HepG2 (cell line): Measurements from ENCODE around the gene ART4. TPM values are rescaled to one million over a fixed set of nuclear protein-coding genes. Genes with fewer than 3 reads are reported as not detected.

Experiments
- ATAC-seq: fragments of 200-7000 bp; cut with Tn5 transposase; 3 replicates; pipeline ENCODE4 v1.9.1; 2020; ENCODE audit warnings: mild to moderate bottlenecking, moderate library complexity
- BruUV-seq: library from RNA; stranded (reverse); fragments of 400-500 nt; replicated peaks from 2 replicates; lab custom pipeline; 2021; lab: Mats Ljungman, UMichigan
- CTCF ChIA-PET: fragments of 300-600 bp; formaldehyde crosslinking; extraction: SDS; loops from one replicate; lab custom pipeline; 2021; ENCODE audit warnings: low total read pairs, inconsistent platforms, low intra/inter-chr PET ratio; lab: Yijun Ruan, JAX
- POLR2A ChIA-PET: fragments of 350-600 bp; sonication (Branson Sonifier 250); formaldehyde crosslinking; loops from one replicate; lab custom pipeline; 2020; ENCODE audit warnings: antibody characterized with exemption, inconsistent platforms; lab: Yijun Ruan, JAX
- DNase-seq: peaks from one replicate; pipeline ENCODE4 v3.0.0-alpha.2; 2015; ENCODE audit warnings: low spot score
- FAIRE-seq: peaks from 3 replicates; lab custom pipeline; 2011; peaks lifted over from hg19 to GRCh38; lab: Jason Lieb, UNC
- H2AFZ ChIP-seq: one replicate; pipeline ENCODE4 v1.6.1; 2011; ENCODE audit warnings: low read length, inconsistent platforms
- H3K27ac ChIP-seq: fragments of 300-600 bp; 3 replicates; pipeline ENCODE4 v1.8.0; 2011; ENCODE audit warnings: mixed run types, mild to moderate bottlenecking, mixed read lengths, low read length, inconsistent platforms; ENCODE audit not compliant: insufficient read depth; ENCODE audit errors: extremely low read length
- H3K27me3 ChIP-seq, 2 experiments: fragments of 200-600 bp in 1 of 2; 2 replicates in 1 of 2; 3 replicates in 1 of 2; pipeline versions ENCODE4 v1.6.0 to v1.8.0; 2011; ENCODE audit warnings: low read length in 2 of 2, mild to moderate bottlenecking in 2 of 2, moderate library complexity in 2 of 2, inconsistent platforms in 1 of 2; ENCODE audit not compliant: insufficient read depth in 2 of 2, control insufficient read depth in 1 of 2
- H3K36me3 ChIP-seq, 2 experiments: fragments of 200-600 bp in 1 of 2; replicated peaks in 1 of 2; 2 replicates in 1 of 2; 3 replicates in 1 of 2; pipeline versions ENCODE4 v1.5.1 to v1.8.0; 2011; ENCODE audit warnings: low read length in 2 of 2, inconsistent platforms in 1 of 2; ENCODE audit not compliant: insufficient read depth in 2 of 2, control insufficient read depth in 1 of 2
- H3K4me1 ChIP-seq: 2 replicates; pipeline ENCODE4 v1.5.1; 2012; ENCODE audit warnings: low read length, inconsistent platforms; ENCODE audit not compliant: insufficient read depth
- H3K4me2 ChIP-seq: 2 replicates; pipeline ENCODE4 v1.6.0; 2011; ENCODE audit warnings: low read depth, low read length, inconsistent platforms
- H3K4me3 ChIP-seq, 3 experiments: fragments of 200-600 bp in 1 of 3; sonication (generic), shearing (Covaris generic) in 1 of 3; replicated peaks in 1 of 3; 2 replicates each; pipeline ENCODE4 v1.5.1; 2011 to 2016; ENCODE audit warnings: low read length in 3 of 3, inconsistent platforms in 2 of 3, low read depth in 2 of 3, mild to moderate bottlenecking in 2 of 3, control low read depth in 1 of 3, mixed read lengths in 1 of 3; ENCODE audit not compliant: insufficient read depth in 1 of 3
- H3K79me2 ChIP-seq: one replicate; pipeline ENCODE4 v1.6.1; 2011; ENCODE audit warnings: low read length, inconsistent platforms; ENCODE audit not compliant: insufficient read depth
- H3K9ac ChIP-seq: 2 replicates; pipeline ENCODE4 v1.6.0; 2011; ENCODE audit warnings: mild to moderate bottlenecking, low read depth, low read length, inconsistent platforms; ENCODE audit not compliant: insufficient read depth
- H3K9me3 ChIP-seq: 2 replicates; pipeline ENCODE4 v1.5.1; 2012; ENCODE audit warnings: mild to moderate bottlenecking, low read length
- H4K20me1 ChIP-seq: 2 replicates; pipeline ENCODE4 v1.6.0; 2011; ENCODE audit warnings: inconsistent platforms, mild to moderate bottlenecking, low read length, moderate library complexity; ENCODE audit not compliant: insufficient read depth
- ASH2L ChIP-seq: fragments of 300-600, 200-600 bp; sonication (generic); IDR thresholded peaks from 2 replicates; pipeline ENCODE4 v1.7.0; 2017; ENCODE audit warnings: low read depth, mild to moderate bottlenecking, moderate library complexity, mixed read lengths, low read length; ENCODE audit not compliant: insufficient read length
- ATF1 ChIP-seq: IDR thresholded peaks from 2 replicates; pipeline ENCODE4 v1.6.1; 2016; ENCODE audit warnings: mild to moderate bottlenecking, control low read depth
- ATM ChIP-seq: fragments of 450-650 bp; IDR thresholded peaks from 2 replicates; pipeline ENCODE4 v1.7.1; 2017; ENCODE audit warnings: mild to moderate bottlenecking, borderline replicate concordance
- CREBL2 ChIP-seq: sonication (generic); formaldehyde crosslinking; IDR thresholded peaks from 2 replicates; pipeline ENCODE4 v1.8.1; 2023; ENCODE audit warnings: missing genetic modification reagents, mild to moderate bottlenecking, borderline replicate concordance
- CREM ChIP-seq, 2 experiments: sonication (generic) in 1 of 2; formaldehyde crosslinking in 1 of 2; IDR thresholded peaks; 2 replicates each; pipeline versions ENCODE4 v1.4.0 to v1.6.1; 2016 to 2020; ENCODE audit warnings: antibody characterized with exemption in 1 of 2, mild to moderate bottlenecking in 1 of 2, missing genetic modification reagents in 1 of 2
- ESRRA ChIP-seq: sonication (generic); formaldehyde crosslinking; IDR thresholded peaks from 2 replicates; pipeline ENCODE4 v1.5.1; 2020; ENCODE audit warnings: mild to moderate bottlenecking, low read depth, missing genetic modification reagents
- FOSL2 ChIP-seq: sonication (generic); formaldehyde crosslinking; IDR thresholded peaks from 2 replicates; pipeline ENCODE4 v1.4.0; 2020; ENCODE audit warnings: missing genetic modification reagents
- KDM3A ChIP-seq: IDR thresholded peaks from 2 replicates; pipeline ENCODE4 v1.6.1; 2018; ENCODE audit warnings: low read depth, missing compliant biosample characterization
- KDM6A ChIP-seq: IDR thresholded peaks from 2 replicates; pipeline ENCODE4 v1.6.1; 2016; ENCODE audit warnings: low read depth
- PHF21A ChIP-seq: sonication (generic); formaldehyde crosslinking; IDR thresholded peaks from 2 replicates; pipeline ENCODE4 v1.5.0; 2020; ENCODE audit warnings: mild to moderate bottlenecking, missing genetic modification reagents
- TAF15 ChIP-seq: fragments of 200-400 bp; formaldehyde crosslinking; IDR thresholded peaks from one replicate; pipeline ENCODE4 v1.6.1; 2018; ENCODE audit warnings: mild to moderate bottlenecking, low read depth, low read length; ENCODE audit not compliant: poor library complexity, severe bottlenecking
- U2AF2 ChIP-seq: fragments of 200-400 bp; formaldehyde crosslinking; IDR thresholded peaks from 2 replicates; pipeline ENCODE4 v1.6.1; 2017; ENCODE audit warnings: low read depth, mild to moderate bottlenecking, low read length
- ZNF430 ChIP-seq: sonication (generic); formaldehyde crosslinking; IDR thresholded peaks from 2 replicates; pipeline ENCODE4 v1.9.0; 2021; ENCODE audit warnings: mild to moderate bottlenecking, missing genetic modification reagents
- ZNF468 ChIP-seq: sonication (generic); formaldehyde crosslinking; IDR thresholded peaks from 2 replicates; pipeline ENCODE4 v1.8.0; 2022; ENCODE audit warnings: mild to moderate bottlenecking, moderate library complexity, missing genetic modification reagents
- ZNF510 ChIP-seq: sonication (generic); formaldehyde crosslinking; IDR thresholded peaks from 2 replicates; pipeline ENCODE4 v1.4.0; 2020; ENCODE audit warnings: low read depth, mild to moderate bottlenecking, missing genetic modification reagents
- ZNF816 ChIP-seq: sonication (generic); formaldehyde crosslinking; IDR thresholded peaks from 2 replicates; pipeline ENCODE4 v1.8.0; 2022; ENCODE audit warnings: missing genetic modification reagents, mild to moderate bottlenecking, borderline replicate concordance
- ZNF879 ChIP-seq: sonication (generic); formaldehyde crosslinking; IDR thresholded peaks from 2 replicates; pipeline ENCODE4 v1.8.1; 2023; ENCODE audit warnings: missing genetic modification reagents
- WGBS: methylation state at CpG from one replicate; pipeline ENCODE4 v1.1.6; 2017; ENCODE audit warnings: low lambda C conversion rate; 5-methylcytosine and 5-hydroxymethylcytosine counted together
- in situ Hi-C: cut with HindIII; loops from 2 replicates; pipeline ENCODE4 v1.10.0; 2017; ENCODE audit warnings: low pct_unique_long_range_greater_than_20kb; ENCODE audit not compliant: extremely low pct_ligation_motif_present
- intact Hi-C: fragments of 100-400 bp; cut with micrococcal nuclease; formaldehyde crosslinking; loops from one replicate; pipeline ENCODE4 v1.10.0; 2022; ENCODE audit not compliant: unreplicated experiment
- polyA plus RNA-seq, 8 experiments: library from polyadenylated mRNA; depleted of rRNA in 3 of 8; stranded (reverse) in 7 of 8; unstranded in 1 of 8; fragments of >200 nt; fragmentation: Illumina TruSeq in 4 of 8; extraction: Trizol in 4 of 8; gene quantifications; 2 replicates each; pipeline versions ENCODE4 v1.2.1 to v1.2.3, GENCODE V29; 2011 to 2016; ENCODE audit warnings: low read depth in 4 of 8, missing spikeins in 1 of 8, mixed read lengths in 1 of 8; ENCODE audit not compliant: insufficient read depth in 1 of 8
- total RNA-seq, 5 experiments: library from RNA; depleted of rRNA; stranded (reverse); fragments of >200 nt; fragmentation: Illumina TruSeq; extraction: Trizol; gene quantifications; 2 replicates each; pipeline ENCODE4 v1.2.3, GENCODE V29; 2016; ENCODE audit warnings: low read depth in 1 of 5
- TF ChIP-seq, protein P1 (sequence below): sonication (generic); formaldehyde crosslinking; IDR thresholded peaks from 2 replicates; pipeline ENCODE4 v1.5.1; 2020; ENCODE audit warnings: mild to moderate bottlenecking, missing genetic modification reagents, borderline replicate concordance
- TF ChIP-seq, protein P2 (sequence below): sonication (generic); formaldehyde crosslinking; IDR thresholded peaks from 2 replicates; pipeline ENCODE4 v1.4.0; 2020; ENCODE audit warnings: missing genetic modification reagents

ART4 gene
- total and polyA plus RNA-seq, 2 of the 13 experiments (the other 11 are each of a cell fraction or from before 2014, with no cell fraction given), result 17.6 to 20.3 TPM

DNA sequence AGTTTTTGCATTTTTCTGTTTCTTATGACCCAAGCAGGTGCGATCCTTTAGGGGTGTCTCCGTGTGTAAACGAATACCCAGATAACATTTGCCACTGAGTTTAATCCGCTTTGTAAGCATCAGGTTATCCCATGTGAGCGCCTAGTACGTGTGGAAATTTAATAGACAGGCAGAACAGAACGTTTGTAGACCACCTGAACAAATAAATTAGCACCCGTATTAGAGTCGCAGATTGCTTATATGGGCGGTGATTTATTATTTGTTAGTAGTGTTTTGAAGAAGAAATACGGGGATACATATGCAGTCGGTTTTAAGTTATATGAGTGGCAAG lies 39.5 kb downstream of the ART4 start:
- peaks cover 39% of the 10 kb centered on the region for H3K4me1 ChIP-seq
- peak overlapping the region; percentile 73 to 97 (median 92) for H3K4me3 ChIP-seq
- intact Hi-C loops (loop anchor here (1.0 to 2.0 kb wide), 2 partner anchors 32 to 39 kb away; partner anchors contain the start of gene ART4), in situ Hi-C loops (no loop called here)
- ATAC-seq (peak; percentile 32), DNase-seq (no peak), FAIRE-seq (no peak)
- H2AFZ ChIP-seq, result peak overlapping the region; percentile 84
- H3K4me2 ChIP-seq, result peak overlapping the region; percentile 81
- ChIA-PET POLR2A (interaction anchor here (0.9 to 3.0 kb wide), 12 partner anchors 20 to 40 kb away, joined by 3 to 71 read pairs (median 6); partner anchors contain the start of gene ART4), CTCF (no interaction called here)
- peak overlapping the region; percentile 77 for H3K9ac ChIP-seq
- WGBS, result under 1% methylated on average over 12 of the region's 12 CpGs
- H3K79me2 ChIP-seq, result peaks cover 45% of the 10 kb centered on the region
- H3K27ac ChIP-seq, result peak overlapping the region; percentile 68
- peaks cover 5 to 14% of the 10 kb centered on the region in 2 experiments; a peak in 4 of 5 replicates for H3K36me3 ChIP-seq
- H3K9me3 ChIP-seq, result no peaks in the 10 kb centered on the region
- TSS peak; percentile 91 for BruUV-seq
- no peaks in the 10 kb centered on the region; a peak in 1 of 5 replicates for H3K27me3 ChIP-seq
- H4K20me1 ChIP-seq, result no peaks in the 10 kb centered on the region; the same call in 1 of the 2 replicates
- TF ChIP-seq ZNF430 (CRISPR knock-in tag) (0 out of 2 replicates have a peak, but pooled peaks have one; percentile 65), ZNF510 (CRISPR knock-in tag) (0 out of 2 replicates have a peak, but pooled peaks have one; percentile 15), CREM (IDR thresholded peaks at IDR 0.05) (no peak), CREM (CRISPR knock-in tag; IDR thresholded peaks at IDR 0.05) (no peak), KDM6A (CRISPR knock-in tag) (no peak), CREBL2 (CRISPR knock-in tag) (no peak), FOSL2 (no peak), ATM (no peak), PHF21A (CRISPR knock-in tag) (0 out of 2 replicates have a peak, but pooled peaks have one; percentile 25), ZNF816 (peak; percentile 66; the same call in 1 of the 2 replicates), U2AF2 (no peak), ATF1 (CRISPR knock-in tag) (no peak), ESRRA (no peak), TAF15 (no peak), ZNF879 (no peak), ZNF468 (CRISPR knock-in tag) (no peak), KDM3A (CRISPR knock-in tag) (no peak), ASH2L (peak; percentile 23)
- TF ChIP-seq, protein P1, sequence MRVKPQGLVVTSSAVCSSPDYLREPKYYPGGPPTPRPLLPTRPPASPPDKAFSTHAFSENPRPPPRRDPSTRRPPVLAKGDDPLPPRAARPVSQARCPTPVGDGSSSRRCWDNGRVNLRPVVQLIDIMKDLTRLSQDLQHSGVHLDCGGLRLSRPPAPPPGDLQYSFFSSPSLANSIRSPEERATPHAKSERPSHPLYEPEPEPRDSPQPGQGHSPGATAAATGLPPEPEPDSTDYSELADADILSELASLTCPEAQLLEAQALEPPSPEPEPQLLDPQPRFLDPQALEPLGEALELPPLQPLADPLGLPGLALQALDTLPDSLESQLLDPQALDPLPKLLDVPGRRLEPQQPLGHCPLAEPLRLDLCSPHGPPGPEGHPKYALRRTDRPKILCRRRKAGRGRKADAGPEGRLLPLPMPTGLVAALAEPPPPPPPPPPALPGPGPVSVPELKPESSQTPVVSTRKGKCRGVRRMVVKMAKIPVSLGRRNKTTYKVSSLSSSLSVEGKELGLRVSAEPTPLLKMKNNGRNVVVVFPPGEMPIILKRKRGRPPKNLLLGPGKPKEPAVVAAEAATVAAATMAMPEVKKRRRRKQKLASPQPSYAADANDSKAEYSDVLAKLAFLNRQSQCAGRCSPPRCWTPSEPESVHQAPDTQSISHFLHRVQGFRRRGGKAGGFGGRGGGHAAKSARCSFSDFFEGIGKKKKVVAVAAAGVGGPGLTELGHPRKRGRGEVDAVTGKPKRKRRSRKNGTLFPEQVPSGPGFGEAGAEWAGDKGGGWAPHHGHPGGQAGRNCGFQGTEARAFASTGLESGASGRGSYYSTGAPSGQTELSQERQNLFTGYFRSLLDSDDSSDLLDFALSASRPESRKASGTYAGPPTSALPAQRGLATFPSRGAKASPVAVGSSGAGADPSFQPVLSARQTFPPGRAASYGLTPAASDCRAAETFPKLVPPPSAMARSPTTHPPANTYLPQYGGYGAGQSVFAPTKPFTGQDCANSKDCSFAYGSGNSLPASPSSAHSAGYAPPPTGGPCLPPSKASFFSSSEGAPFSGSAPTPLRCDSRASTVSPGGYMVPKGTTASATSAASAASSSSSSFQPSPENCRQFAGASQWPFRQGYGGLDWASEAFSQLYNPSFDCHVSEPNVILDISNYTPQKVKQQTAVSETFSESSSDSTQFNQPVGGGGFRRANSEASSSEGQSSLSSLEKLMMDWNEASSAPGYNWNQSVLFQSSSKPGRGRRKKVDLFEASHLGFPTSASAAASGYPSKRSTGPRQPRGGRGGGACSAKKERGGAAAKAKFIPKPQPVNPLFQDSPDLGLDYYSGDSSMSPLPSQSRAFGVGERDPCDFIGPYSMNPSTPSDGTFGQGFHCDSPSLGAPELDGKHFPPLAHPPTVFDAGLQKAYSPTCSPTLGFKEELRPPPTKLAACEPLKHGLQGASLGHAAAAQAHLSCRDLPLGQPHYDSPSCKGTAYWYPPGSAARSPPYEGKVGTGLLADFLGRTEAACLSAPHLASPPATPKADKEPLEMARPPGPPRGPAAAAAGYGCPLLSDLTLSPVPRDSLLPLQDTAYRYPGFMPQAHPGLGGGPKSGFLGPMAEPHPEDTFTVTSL, result 0 out of 2 replicates have a peak, but pooled peaks have one; percentile 38
- TF ChIP-seq, protein P2, sequence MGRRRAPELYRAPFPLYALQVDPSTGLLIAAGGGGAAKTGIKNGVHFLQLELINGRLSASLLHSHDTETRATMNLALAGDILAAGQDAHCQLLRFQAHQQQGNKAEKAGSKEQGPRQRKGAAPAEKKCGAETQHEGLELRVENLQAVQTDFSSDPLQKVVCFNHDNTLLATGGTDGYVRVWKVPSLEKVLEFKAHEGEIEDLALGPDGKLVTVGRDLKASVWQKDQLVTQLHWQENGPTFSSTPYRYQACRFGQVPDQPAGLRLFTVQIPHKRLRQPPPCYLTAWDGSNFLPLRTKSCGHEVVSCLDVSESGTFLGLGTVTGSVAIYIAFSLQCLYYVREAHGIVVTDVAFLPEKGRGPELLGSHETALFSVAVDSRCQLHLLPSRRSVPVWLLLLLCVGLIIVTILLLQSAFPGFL (CRISPR knock-in tag), result no peak
